Transverse colon (tissue), 4 donors: ENCODE measurements around the gene MAF.

ENCODE experiments used
- CTCF ChIP-seq, 5 experiments: fragments of 200-600 bp in 3 of 5; fragments of 450-650 bp in 2 of 5; sonication (generic) in 3 of 5; IDR thresholded peaks; 1 replicate in 2 of 5; 2 replicates in 3 of 5; pipeline ENCODE4 v1.5.1; 2016 to 2017; ENCODE audit warnings: antibody characterized with exemption in 5 of 5, inconsistent platforms in 3 of 5, mild to moderate bottlenecking in 2 of 5, moderate library complexity in 1 of 5
- POLR2A ChIP-seq: fragments of 450-650 bp; IDR thresholded peaks from one replicate; pipeline ENCODE4 v1.6.1; 2016; ENCODE audit warnings: antibody characterized with exemption, mild to moderate bottlenecking, moderate library complexity
- POLR2AphosphoS5 ChIP-seq, 3 donors: sonication (generic); formaldehyde crosslinking; IDR thresholded peaks; one replicate each; pipeline ENCODE4 v1.6.1; 2016; ENCODE audit warnings: antibody characterized with exemption in 3 of 3

- no peak for TF ChIP-seq CTCF (IDR thresholded peaks at IDR 0.05)
- TF ChIP-seq POLR2A: no peak
- TF ChIP-seq POLR2AphosphoS5 (IDR thresholded peaks at IDR 0.05): no peak
These were observed 37.8 kb upstream of the MAF start for GRCh38 chr16:79638386-79638785.
